ENCODE data around the gene PNMA8A.
A peak's percentile ranks its signal among the peaks of the same experiment; 100 is the strongest.
"Not testable (repeated sequence)": the region's sequence is repeated elsewhere in the genome, so short reads cannot be mapped to it uniquely, and the experiment has no call there.

PNMA8A gene

DNA sequence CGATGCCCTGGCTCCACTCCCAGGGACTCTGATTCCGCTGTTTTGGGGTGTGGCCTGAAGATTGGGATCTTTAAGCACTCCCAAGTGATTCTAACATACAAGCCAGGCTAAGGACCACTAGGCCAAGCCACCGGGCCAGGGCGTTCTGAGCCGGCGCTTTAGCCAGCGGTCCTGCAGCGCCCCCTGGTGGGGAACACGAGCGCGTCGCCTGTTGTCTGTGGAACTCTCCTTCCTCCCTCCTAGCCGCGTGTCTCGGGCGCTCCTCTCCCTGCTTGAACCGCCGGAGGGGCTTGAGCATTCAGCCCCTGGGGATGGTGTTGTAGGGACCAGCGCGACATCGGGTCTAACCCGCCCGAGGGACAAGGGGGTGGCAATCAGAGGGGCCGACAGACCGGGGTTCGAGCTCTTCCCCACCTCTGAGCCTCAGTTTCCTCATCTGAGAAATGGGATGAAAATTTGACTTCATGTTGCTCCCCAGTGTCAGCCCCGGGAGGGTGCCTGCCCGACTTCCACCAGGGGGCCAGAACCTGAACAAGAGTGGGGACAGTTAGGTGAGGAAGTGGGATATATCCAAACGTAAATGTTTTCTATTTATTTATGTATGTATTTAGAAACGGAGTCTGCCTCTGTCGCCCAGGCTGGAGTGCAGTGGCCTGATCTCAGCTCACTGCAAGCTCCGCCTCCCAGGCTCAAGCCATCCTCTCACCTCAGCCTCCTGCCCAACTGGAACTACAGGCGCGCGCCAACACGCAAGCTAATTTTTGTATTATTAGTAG, 42.3 kb upstream of the PNMA8A start:
- TF ChIP-seq, protein P1, sequence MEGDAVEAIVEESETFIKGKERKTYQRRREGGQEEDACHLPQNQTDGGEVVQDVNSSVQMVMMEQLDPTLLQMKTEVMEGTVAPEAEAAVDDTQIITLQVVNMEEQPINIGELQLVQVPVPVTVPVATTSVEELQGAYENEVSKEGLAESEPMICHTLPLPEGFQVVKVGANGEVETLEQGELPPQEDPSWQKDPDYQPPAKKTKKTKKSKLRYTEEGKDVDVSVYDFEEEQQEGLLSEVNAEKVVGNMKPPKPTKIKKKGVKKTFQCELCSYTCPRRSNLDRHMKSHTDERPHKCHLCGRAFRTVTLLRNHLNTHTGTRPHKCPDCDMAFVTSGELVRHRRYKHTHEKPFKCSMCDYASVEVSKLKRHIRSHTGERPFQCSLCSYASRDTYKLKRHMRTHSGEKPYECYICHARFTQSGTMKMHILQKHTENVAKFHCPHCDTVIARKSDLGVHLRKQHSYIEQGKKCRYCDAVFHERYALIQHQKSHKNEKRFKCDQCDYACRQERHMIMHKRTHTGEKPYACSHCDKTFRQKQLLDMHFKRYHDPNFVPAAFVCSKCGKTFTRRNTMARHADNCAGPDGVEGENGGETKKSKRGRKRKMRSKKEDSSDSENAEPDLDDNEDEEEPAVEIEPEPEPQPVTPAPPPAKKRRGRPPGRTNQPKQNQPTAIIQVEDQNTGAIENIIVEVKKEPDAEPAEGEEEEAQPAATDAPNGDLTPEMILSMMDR (IDR thresholded peaks at IDR 0.05): peak; percentile 100
- no peak overlapping the region for H3K4me3 ChIP-seq
- no peak for DNase-seq (ENCODE audit: low spot score)
- H3K27ac ChIP-seq: peak overlapping the region in 1 of 2 donors; percentile 16

DNA sequence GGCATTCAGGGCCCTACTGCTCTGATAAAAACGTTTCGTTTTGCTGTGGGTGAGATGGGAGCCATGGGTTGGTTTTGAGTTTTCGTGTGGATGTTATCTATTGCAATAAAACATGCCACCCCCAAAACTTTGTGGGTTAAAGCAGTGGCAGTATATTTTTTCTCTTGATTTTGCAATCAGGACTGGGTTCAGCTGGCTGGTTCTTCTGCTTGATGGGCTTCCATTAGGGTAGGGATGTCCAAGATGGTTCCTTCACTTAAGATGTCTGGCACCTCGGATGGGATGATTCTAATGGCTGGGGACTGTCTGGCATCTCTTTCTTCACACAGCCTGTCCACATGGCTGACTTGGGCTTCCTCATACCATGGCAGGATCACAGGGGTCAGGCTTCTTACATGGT, 39.9 kb upstream of the PNMA8A start:
- Histone ChIP-seq H3K4me3 (no peak overlapping the region), H3K27ac (no peak overlapping the region)
- no peak for DNase-seq (ENCODE audit: low spot score)
- TF ChIP-seq, protein P1 (IDR thresholded peaks at IDR 0.05): no peak

DNA sequence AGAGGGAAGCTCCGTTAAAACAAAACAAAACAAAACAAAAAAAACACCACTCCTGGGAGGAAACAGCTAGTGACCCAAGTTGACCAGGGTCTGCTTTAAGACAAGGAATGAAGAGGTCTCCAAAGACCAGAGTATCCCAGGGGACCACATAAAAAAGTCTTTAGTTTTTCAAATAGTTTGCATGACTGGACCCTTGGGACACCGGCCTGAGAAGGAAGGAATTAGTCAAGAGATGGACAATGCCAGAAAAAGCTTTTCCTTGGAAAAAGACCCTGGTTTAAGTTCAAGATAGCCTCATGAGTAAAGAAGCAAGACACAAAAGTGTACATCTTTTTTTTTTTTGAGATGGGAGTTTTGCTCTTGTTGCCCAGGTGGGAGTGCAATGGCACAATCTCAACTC, 36.8 kb upstream of the PNMA8A start:
- H3K27ac ChIP-seq: no peak overlapping the region
- H3K4me3 ChIP-seq: no peak overlapping the region
- no peak for DNase-seq (ENCODE audit: low spot score)
- TF ChIP-seq, protein P1 (IDR thresholded peaks at IDR 0.05): no peak

DNA sequence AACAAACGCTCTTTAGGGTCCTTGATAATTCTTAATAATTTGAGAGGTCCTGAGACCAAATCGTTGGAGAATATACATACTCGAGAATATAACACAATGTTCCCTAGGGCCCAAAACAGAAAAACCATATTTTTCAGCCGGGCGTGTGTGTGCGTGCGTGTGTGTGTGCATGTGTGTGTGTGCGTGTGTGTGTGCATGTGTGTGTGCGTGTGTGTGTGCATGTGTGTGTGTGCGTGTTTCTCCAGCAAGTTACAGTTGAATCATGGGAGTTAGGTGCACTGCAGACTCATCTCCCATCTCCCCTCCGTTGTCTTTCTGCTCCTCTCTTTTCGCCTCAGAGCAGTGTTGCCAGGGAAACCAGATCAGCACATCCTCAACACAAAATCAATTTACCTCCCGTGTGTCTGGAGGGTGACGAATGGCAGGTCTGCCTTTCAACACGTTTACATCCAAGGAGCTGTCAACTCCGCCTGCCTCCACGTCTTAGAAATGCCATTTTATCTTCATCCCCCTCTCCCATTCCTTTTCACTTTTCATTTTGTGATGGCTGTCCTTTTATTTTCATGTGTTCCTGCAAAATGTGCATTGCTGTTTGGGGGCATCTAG, 32.6 kb upstream of the PNMA8A start:
- no peak overlapping the region for H3K27ac ChIP-seq
- H3K4me3 ChIP-seq: no peak overlapping the region
- no peak for DNase-seq (ENCODE audit: low spot score)
- TF ChIP-seq, protein P1 (IDR thresholded peaks at IDR 0.05): no peak

DNA sequence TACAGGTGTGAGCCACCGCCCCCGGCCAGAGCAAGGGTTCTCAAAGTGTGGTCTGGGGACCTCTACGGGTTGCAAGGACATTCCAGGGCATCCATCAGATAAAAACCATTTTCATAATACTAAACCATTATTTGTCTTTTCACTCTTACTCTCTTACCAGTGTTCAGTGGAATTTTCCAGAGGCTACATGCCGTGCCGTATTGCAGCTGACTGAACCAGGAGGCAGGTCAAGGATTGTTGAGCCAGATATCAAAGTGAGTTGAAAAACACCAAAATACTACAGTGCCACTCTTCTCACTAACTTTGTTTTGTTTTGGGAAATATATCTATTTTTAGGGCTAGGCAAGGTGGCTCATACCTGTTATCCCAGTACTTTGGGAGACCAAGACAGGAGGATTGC, 31.5 kb upstream of the PNMA8A start:
- Histone ChIP-seq H3K4me3 (no peak overlapping the region), H3K27ac (no peak overlapping the region)
- TF ChIP-seq, protein P1 (IDR thresholded peaks at IDR 0.05): no peak
- DNase-seq (ENCODE audit: low spot score): no peak

DNA sequence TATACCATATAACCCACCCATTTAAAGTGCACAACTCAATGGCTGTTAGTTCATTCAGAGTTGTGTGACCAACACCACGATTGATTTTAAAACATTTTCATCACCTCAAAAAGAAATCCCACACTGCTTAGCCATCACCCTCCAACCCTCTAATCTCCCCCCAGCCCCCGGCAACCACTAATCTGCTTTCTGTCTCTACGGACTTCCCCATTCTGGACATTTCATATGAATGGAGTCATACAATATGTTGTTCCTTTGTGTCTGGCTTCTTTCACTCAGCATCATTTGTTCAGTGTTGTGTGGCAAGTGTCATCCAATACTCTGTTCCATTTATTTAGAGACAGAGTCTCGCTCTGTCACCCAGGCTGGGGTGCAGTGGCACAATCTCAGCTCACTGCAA, 28.3 kb upstream of the PNMA8A start:
- Histone ChIP-seq H3K27ac (no peak overlapping the region), H3K4me3 (no peak overlapping the region)
- TF ChIP-seq, protein P1 (IDR thresholded peaks at IDR 0.05): no peak
- no peak for DNase-seq (ENCODE audit: low spot score)

DNA sequence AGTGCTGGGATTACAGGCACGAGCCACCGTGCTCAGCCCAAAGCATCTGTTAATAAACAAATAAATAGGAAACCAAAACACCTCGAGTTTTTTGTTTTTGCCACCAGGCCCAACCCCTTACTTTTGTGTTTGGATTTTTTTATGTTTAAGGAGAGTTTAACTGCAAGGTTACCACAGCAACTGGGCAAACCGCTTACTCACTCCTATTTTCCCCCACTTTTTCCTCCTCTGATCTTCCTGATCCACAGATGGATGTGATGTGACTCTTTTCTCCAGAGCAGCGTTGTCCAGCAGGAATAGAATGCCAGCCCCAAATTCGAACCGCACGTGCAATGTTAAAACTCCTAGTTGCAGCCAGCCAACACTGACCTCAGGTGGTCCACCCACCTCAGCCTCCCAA, 26.4 kb upstream of the PNMA8A start:
- Histone ChIP-seq H3K27ac (no peak overlapping the region), H3K4me3 (no peak overlapping the region)
- TF ChIP-seq, protein P1 (IDR thresholded peaks at IDR 0.05): no peak
- no peak for DNase-seq (ENCODE audit: low spot score)

DNA sequence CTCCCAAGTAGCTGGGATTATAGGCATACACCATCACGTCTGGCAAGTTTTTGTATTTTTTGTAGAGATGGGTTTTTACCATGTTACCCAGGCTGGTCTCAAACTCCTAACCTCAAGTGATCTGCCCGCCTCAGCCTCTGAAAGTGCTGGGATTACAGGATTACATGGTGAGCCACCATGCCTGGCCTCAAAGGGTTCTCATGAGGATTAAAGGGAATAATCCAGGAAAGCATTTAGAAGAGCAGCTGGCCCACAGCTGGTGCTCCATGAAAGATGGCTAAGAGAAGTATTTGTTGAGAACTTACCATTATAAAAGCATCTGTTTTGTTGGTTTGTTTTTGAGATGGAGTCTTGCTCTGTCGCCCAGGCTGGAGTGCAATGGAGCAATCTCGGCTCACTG, 25.5 kb upstream of the PNMA8A start:
- not testable (repeated sequence) for H3K4me3 ChIP-seq; DNase-seq (ENCODE audit: low spot score); H3K27ac ChIP-seq
